ENCODE measurements around the gene RPS16. TPM values are rescaled to one million over a fixed set of nuclear protein-coding genes. Genes with fewer than 3 reads are reported as not detected.

The RPS16 gene
- total and polyA plus RNA-seq, 10 donors: 1,378 to 5,747 (median 1,790) TPM

GRCh38 chr19:39407410-39407659, 28.4 kb downstream of the RPS16 start:
- DNase-seq: no peak
- TF ChIP-seq POLR2AphosphoS5 (IDR thresholded peaks at IDR 0.05): no peak
- TF ChIP-seq POLR2A (IDR thresholded peaks at IDR 0.05): no peak
- TF ChIP-seq CTCF (IDR thresholded peaks at IDR 0.05 in 8 of 11, conservative IDR thresholded peaks at IDR 0.05 in 3 of 11): no peak
- Histone ChIP-seq H3K27me3 (replicated peaks in 1 of 7) (no peaks in the 10 kb centered on the region), H3K36me3 (peaks cover 4 to 22% (median 16%) of the 10 kb centered on the region in 6 donors), H3K9me3 (no peaks in the 10 kb centered on the region), H3K27ac (peak overlapping the region; percentile 88 to 100 (median 99)), H3K4me3 (peak overlapping the region; percentile 74 to 100 (median 96)), H3K4me1 (peaks cover 37 to 79% (median 70%) of the 10 kb centered on the region in 6 donors)
- intact Hi-C loops (cut with DNase I; ENCODE audit: low total_unique reads): no loop called here
- 0 to 1% (median 0%) methylated on average over 7 to 14 of the region's 14 CpGs for WGBS, 5 donors

GRCh38 chr19:39406656-39407409, 28.9 kb downstream of the RPS16 start, which contains the start of gene ZFP36:
Gene ZFP36, plus strand, starts transcription at chr19:39406847. Its CDS starts 58 bp downstream, at chr19:39406905.
- WGBS, 5 donors: 0 to 1% (median 1%) methylated on average over 24 to 56 of the region's 56 CpGs

DNA sequence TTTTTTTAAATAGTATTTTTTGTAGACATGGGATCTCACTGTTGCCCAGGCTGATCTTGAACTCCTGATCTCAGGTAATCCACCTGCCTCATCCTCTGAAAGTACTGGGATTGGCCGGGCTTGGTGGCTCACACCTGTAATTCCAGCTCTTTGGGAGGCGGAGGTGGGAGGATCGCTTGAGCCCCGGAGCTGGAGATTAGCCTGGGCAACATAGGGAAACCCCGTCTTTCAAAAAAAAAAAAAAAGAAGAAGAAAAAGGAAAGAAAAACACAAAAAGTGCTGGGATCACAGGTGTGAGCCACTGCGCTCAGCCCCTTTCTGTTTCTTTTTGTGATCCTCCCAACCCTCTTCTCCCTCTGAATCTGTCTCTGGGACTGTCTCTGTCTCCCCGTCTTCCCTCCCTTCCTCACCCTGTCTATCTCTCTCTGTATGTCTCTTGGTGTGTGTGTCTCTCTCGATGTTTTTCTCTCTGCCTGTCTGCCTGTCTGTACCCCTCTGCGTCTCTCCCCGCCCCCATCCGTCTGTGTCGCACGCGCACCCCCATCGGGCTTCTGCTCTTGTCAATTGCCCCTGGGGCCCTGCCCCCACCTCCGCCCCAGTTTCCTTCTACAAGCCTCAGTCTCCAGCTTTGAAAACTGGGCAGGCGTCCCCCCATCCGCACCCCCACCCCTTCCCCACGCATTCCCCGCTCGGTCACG, 29.6 kb downstream of the RPS16 start:
- intact Hi-C loops (cut with DNase I; ENCODE audit: low total_unique reads): no loop called here
- Histone ChIP-seq H3K27me3 (replicated peaks in 1 of 7) (no peaks in the 10 kb centered on the region), H3K27ac (peak overlapping the region; percentile 88 to 100 (median 99)), H3K36me3 (peaks cover 4 to 22% (median 16%) of the 10 kb centered on the region in 6 donors), H3K9me3 (no peaks in the 10 kb centered on the region), H3K4me3 (peak overlapping the region; percentile 74 to 100 (median 96)), H3K4me1 (peaks cover 41 to 83% (median 73%) of the 10 kb centered on the region in 6 donors)
- TF ChIP-seq CTCF (IDR thresholded peaks at IDR 0.05 in 8 of 11, conservative IDR thresholded peaks at IDR 0.05 in 3 of 11) (no peak), POLR2AphosphoS5 (IDR thresholded peaks at IDR 0.05) (no peak), POLR2A (IDR thresholded peaks at IDR 0.05) (no peak)
- 13 to 16% (median 14%) methylated on average over 21 to 22 of the region's 22 CpGs for WGBS, 5 donors
- DNase-seq: peak; percentile 96

More at GRCh38 chr19:39406656-39407409, 28.9 kb downstream of the RPS16 start, which contains the start of gene ZFP36:
- DNase-seq: peak; percentile 97
- Histone ChIP-seq H3K27me3 (replicated peaks in 1 of 7) (no peaks in the 10 kb centered on the region), H3K27ac (peak within 1 kb of the TSS; percentile 88 to 100 (median 99)), H3K4me1 (peaks cover 41 to 83% (median 73%) of the 10 kb centered on the region in 6 donors), H3K9me3 (no peaks in the 10 kb centered on the region), H3K4me3 (peak within 1 kb of the TSS; percentile 74 to 100 (median 96)), H3K36me3 (peaks cover 4 to 22% (median 16%) of the 10 kb centered on the region in 6 donors)
- TF ChIP-seq POLR2AphosphoS5 (IDR thresholded peaks at IDR 0.05) (peak; percentile 100), CTCF (IDR thresholded peaks at IDR 0.05 in 8 of 11, conservative IDR thresholded peaks at IDR 0.05 in 3 of 11) (peak in 2 of 11 experiments; percentile 8 to 22), POLR2A (IDR thresholded peaks at IDR 0.05) (peak; percentile 99 to 100 (median 100))
- intact Hi-C loops (cut with DNase I; ENCODE audit: low total_unique reads): no loop called here

Data from spleen (tissue), 11 donors.